ENCODE results near the gene NEDD8. TPM values are rescaled to one million over a fixed set of nuclear protein-coding genes. Genes with fewer than 3 reads are reported as not detected.

The NEDD8 gene
- total and polyA plus RNA-seq, 2 of the 4 experiments (the other 2 are of a cell fraction) = 167 to 375 TPM

DNA sequence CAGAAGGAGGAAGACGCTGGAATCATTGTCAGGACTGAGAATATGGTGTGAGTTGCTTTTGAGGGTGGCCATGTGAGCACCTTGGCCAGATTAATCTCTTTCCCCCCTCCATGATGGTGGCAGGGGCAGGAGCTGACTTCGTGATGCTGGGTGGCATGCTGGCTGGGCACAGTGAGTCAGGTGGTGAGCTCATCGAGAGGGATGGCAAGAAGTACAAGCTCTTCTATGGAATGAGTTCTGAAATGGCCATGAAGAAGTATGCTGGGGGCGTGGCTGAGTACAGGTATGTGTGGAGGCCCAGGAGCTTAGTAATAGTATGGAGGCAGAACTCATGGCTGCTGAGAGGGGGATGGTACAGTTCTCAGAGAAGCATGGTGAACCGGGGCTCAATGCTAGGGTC, 6.0 kb upstream of the NEDD8 start:
- no peak overlapping the region for H3K14ac ChIP-seq (replicated peaks; ENCODE audit: low read depth, low read length)
- ChIA-PET POLR2A (ENCODE audit: unreplicated experiment) (no interaction called here), CTCF (interaction anchor here (1.2 kb wide), 1 partner anchor 59 kb away, joined by 3 read pairs; no protein-coding TSS in a partner anchor)
- no peak for ATAC-seq (ENCODE audit: low read depth)
- dilution Hi-C loops (cut with HindIII; ENCODE audit: low sequenced_read_pairs, unreplicated experiment) = no loop called here
- no peak for DNase-seq
- intact Hi-C loops (cut with micrococcal nuclease) = no loop called here
- H4K20me1 ChIP-seq (ENCODE audit: insufficient read depth, low read length) = peaks cover 4% of the 10 kb centered on the region
- no peak overlapping the region for H3K23ac ChIP-seq (ENCODE audit: low read depth, low read length)
- no peak overlapping the region for H2BK15ac ChIP-seq (ENCODE audit: low read depth, low read length)
- H3K27me3 ChIP-seq (ENCODE audit: control insufficient read depth, insufficient read depth, low read length) = no peaks in the 10 kb centered on the region
- H2AK5ac ChIP-seq (ENCODE audit: low read depth, low read length) = no peak overlapping the region
- H2AFZ ChIP-seq (replicated peaks; ENCODE audit: low read length, poor library complexity) = no peak overlapping the region
- no CpG with 5 or more reads among the region's 5 CpGs for WGBS, 2 experiments (ENCODE audit: extremely low coverage in 2 of 2, insufficient read length in 1 of 2)
- H4K91ac ChIP-seq (ENCODE audit: insufficient read depth, low read depth, low read length) = no peak overlapping the region
- no peak overlapping the region for H3K9ac ChIP-seq (ENCODE audit: low read depth, low read length)
- no peak overlapping the region for H3K4ac ChIP-seq (ENCODE audit: low read depth, low read length)
- no peak overlapping the region for H2AK9ac ChIP-seq (replicated peaks; ENCODE audit: low read depth, low read length, poor library complexity)
- no peak overlapping the region for H2BK120ac ChIP-seq (ENCODE audit: low read depth, low read length)
- H2BK5ac ChIP-seq (ENCODE audit: low read depth, low read length, poor library complexity, severe bottlenecking) = no peak overlapping the region
- H3K27ac ChIP-seq (ENCODE audit: insufficient read depth, low read length) = no peak overlapping the region
- BruUV-seq (replicated peaks) = no TSS peak
- peaks cover 44% of the 10 kb centered on the region for H3K36me3 ChIP-seq (ENCODE audit: control insufficient read depth, insufficient read depth, low read length)
- no peak overlapping the region for H2BK20ac ChIP-seq (ENCODE audit: low read depth, low read length)
- H3K9me3 ChIP-seq (ENCODE audit: control insufficient read depth, insufficient read depth, low read length) = no peaks in the 10 kb centered on the region
- H3K56ac ChIP-seq (ENCODE audit: extremely low read depth, insufficient read depth, low read length) = no peak overlapping the region
- H3K4me3 ChIP-seq (ENCODE audit: insufficient read depth, low read depth, low read length) = no peak overlapping the region
- no peak overlapping the region for H3K18ac ChIP-seq (ENCODE audit: low read depth, low read length)
- H3K9me1 ChIP-seq (ENCODE audit: insufficient read depth, low read length) = peaks cover 27% of the 10 kb centered on the region
- H3K79me1 ChIP-seq (ENCODE audit: low read depth in 1 of 2, low read length in 2 of 2) = peaks cover 61 to 85% of the 10 kb centered on the region in 2 experiments
- no peak overlapping the region for H4K5ac ChIP-seq (ENCODE audit: low read depth, low read length)
- H3K4me2 ChIP-seq (ENCODE audit: low read depth, low read length) = no peak overlapping the region
- no peak for TF ChIP-seq CEBPB (IDR thresholded peaks at IDR 0.05; ENCODE audit: low read depth, low read length)
- no peak for TF ChIP-seq RAD21 (IDR thresholded peaks at IDR 0.05; ENCODE audit: low read length)
- TF ChIP-seq MAZ (IDR thresholded peaks at IDR 0.05; ENCODE audit: borderline replicate concordance, low read depth, low read length) = no peak
- no peak for TF ChIP-seq SMC3 (IDR thresholded peaks at IDR 0.05; ENCODE audit: low read depth, low read length)
- no peak for TF ChIP-seq NFE2L2 (IDR thresholded peaks at IDR 0.05; ENCODE audit: low read depth, low read length)
- no peak for TF ChIP-seq MAFK (IDR thresholded peaks at IDR 0.05; ENCODE audit: low read depth, low read length)
- no peak for TF ChIP-seq RCOR1 (IDR thresholded peaks at IDR 0.05; ENCODE audit: insufficient replicate concordance, low read length)
- TF ChIP-seq BHLHE40 (IDR thresholded peaks at IDR 0.05; ENCODE audit: low read depth, low read length) = no peak
- no peak for TF ChIP-seq POLR2A (IDR thresholded peaks at IDR 0.05; ENCODE audit: low read depth, low read length)
- TF ChIP-seq, protein P1, sequence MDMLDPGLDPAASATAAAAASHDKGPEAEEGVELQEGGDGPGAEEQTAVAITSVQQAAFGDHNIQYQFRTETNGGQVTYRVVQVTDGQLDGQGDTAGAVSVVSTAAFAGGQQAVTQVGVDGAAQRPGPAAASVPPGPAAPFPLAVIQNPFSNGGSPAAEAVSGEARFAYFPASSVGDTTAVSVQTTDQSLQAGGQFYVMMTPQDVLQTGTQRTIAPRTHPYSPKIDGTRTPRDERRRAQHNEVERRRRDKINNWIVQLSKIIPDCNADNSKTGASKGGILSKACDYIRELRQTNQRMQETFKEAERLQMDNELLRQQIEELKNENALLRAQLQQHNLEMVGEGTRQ (IDR thresholded peaks at IDR 0.05; ENCODE audit: low read depth, low read length) = no peak
- TF ChIP-seq ELK1 (IDR thresholded peaks at IDR 0.05; ENCODE audit: borderline replicate concordance, low read depth, low read length) = no peak
- no peak for TF ChIP-seq RFX5 (IDR thresholded peaks at IDR 0.05; ENCODE audit: low read depth, low read length)
- TF ChIP-seq MXI1 (IDR thresholded peaks at IDR 0.05; ENCODE audit: borderline replicate concordance, low read depth, low read length) = no peak
- TF ChIP-seq CHD1 (IDR thresholded peaks at IDR 0.05; ENCODE audit: low read depth, low read length) = no peak
- TF ChIP-seq, protein P2, sequence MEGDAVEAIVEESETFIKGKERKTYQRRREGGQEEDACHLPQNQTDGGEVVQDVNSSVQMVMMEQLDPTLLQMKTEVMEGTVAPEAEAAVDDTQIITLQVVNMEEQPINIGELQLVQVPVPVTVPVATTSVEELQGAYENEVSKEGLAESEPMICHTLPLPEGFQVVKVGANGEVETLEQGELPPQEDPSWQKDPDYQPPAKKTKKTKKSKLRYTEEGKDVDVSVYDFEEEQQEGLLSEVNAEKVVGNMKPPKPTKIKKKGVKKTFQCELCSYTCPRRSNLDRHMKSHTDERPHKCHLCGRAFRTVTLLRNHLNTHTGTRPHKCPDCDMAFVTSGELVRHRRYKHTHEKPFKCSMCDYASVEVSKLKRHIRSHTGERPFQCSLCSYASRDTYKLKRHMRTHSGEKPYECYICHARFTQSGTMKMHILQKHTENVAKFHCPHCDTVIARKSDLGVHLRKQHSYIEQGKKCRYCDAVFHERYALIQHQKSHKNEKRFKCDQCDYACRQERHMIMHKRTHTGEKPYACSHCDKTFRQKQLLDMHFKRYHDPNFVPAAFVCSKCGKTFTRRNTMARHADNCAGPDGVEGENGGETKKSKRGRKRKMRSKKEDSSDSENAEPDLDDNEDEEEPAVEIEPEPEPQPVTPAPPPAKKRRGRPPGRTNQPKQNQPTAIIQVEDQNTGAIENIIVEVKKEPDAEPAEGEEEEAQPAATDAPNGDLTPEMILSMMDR (conservative IDR thresholded peaks at IDR 0.05; ENCODE audit: low read depth, low read length) = no peak
- TF ChIP-seq FOS (IDR thresholded peaks at IDR 0.05; ENCODE audit: low read depth, low read length) = no peak
- H3K4me1 ChIP-seq (ENCODE audit: control insufficient read depth, insufficient read depth, low read length) = peaks cover 15% of the 10 kb centered on the region
- no peak overlapping the region for H4K8ac ChIP-seq (ENCODE audit: low read depth in 2 of 2, low read length in 2 of 2)
- in situ Hi-C loops (cut with MboI; ENCODE audit: low sequenced_read_pairs) = loop anchor here (10.0 kb wide), 1 partner anchor 197 kb away; no protein-coding TSS in a partner anchor

Measured in IMR-90 (cell line).